AG04450 (cell line): ENCODE results near the gene ROCK2. TPM values are rescaled to one million over a fixed set of nuclear protein-coding genes. Genes with fewer than 3 reads are reported as not detected.

Experiments
- CTCF ChIA-PET: fragments of 300-600, 350-600 bp; formaldehyde crosslinking; extraction: SDS; loops from one replicate; lab custom pipeline; 2022; ENCODE audit warnings: antibody characterized with exemption, inconsistent platforms; lab: Charles Lee
- POLR2A ChIA-PET: fragments of 350-600 bp; formaldehyde crosslinking; extraction: SDS; loops from one replicate; lab custom pipeline; 2021; ENCODE audit warnings: antibody characterized with exemption, inconsistent platforms; lab: Yijun Ruan, JAX
- DNase-seq: peaks from one replicate; pipeline ENCODE4 v3.0.0-alpha.2; 2011; ENCODE audit warnings: low read depth, low spot score
- H3K27ac ChIP-seq: one replicate; pipeline ENCODE4 v1.5.1; 2012; ENCODE audit warnings: low read depth, low read length, control low read depth
- H3K27me3 ChIP-seq: one replicate; pipeline ENCODE4 v1.6.0; 2012; ENCODE audit warnings: low read length; ENCODE audit not compliant: control insufficient read depth, insufficient read depth
- H3K4me3 ChIP-seq: 2 replicates; pipeline ENCODE4 v1.5.1; 2011; ENCODE audit warnings: mild to moderate bottlenecking, low read depth, low read length, control low read depth
- H3K9me3 ChIP-seq: 2 replicates; pipeline ENCODE4 v1.5.1; 2012; ENCODE audit warnings: low read length; ENCODE audit not compliant: control insufficient read depth, insufficient read depth
- polyA plus RNA-seq: library from polyadenylated mRNA; depleted of rRNA; stranded (reverse); fragments of >200 nt; gene quantifications from 2 replicates; pipeline ENCODE4 v1.2.3, GENCODE V29; 2011
- TF ChIP-seq, protein P1 (sequence below): IDR thresholded peaks from 2 replicates; pipeline ENCODE4 v1.5.1; 2011; ENCODE audit warnings: low read depth, low read length, control low read depth, inconsistent platforms

ROCK2 gene
- polyA plus RNA-seq, 1 experiment = 28.2 TPM

DNA sequence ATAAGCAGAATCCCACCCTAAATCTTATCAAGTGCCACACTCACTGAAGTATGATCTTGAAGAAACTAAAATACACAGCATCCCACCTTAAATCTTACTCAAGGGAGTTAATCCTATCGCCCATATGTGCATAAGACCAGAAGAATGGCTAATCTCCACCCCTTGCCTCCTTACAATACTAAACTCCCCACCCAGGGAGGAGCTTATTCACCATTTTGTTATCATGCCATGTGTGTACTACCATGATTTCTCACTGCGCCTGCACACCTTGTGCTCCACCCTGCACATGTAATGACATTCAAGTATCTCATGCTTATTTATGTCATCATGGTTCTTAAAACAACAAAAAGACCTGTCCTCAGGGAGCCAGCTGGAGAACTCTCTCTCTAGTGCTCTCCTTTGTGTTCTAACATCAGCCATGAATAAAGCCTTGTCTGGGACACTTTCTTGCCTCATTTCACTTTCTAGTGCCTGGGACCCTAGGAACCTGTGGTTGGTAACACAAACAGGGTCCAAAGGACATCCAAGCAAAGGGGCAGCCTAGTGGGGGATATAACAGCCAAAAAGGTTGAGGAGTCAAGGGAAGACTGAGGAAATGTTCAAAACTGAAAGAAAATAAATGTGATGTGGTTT, 101.8 kb downstream of the ROCK2 start:
- H3K9me3 ChIP-seq = no peaks in the 10 kb centered on the region
- H3K4me3 ChIP-seq = no peak overlapping the region
- H3K27ac ChIP-seq = no peak overlapping the region
- TF ChIP-seq, protein P1, sequence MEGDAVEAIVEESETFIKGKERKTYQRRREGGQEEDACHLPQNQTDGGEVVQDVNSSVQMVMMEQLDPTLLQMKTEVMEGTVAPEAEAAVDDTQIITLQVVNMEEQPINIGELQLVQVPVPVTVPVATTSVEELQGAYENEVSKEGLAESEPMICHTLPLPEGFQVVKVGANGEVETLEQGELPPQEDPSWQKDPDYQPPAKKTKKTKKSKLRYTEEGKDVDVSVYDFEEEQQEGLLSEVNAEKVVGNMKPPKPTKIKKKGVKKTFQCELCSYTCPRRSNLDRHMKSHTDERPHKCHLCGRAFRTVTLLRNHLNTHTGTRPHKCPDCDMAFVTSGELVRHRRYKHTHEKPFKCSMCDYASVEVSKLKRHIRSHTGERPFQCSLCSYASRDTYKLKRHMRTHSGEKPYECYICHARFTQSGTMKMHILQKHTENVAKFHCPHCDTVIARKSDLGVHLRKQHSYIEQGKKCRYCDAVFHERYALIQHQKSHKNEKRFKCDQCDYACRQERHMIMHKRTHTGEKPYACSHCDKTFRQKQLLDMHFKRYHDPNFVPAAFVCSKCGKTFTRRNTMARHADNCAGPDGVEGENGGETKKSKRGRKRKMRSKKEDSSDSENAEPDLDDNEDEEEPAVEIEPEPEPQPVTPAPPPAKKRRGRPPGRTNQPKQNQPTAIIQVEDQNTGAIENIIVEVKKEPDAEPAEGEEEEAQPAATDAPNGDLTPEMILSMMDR = no peak
- no peak for DNase-seq
- CTCF ChIA-PET = no interaction called here
- POLR2A ChIA-PET = no interaction called here
- H3K27me3 ChIP-seq = no peaks in the 10 kb centered on the region

GRCh38 chr2:11241412-11242203, 102.8 kb downstream of the ROCK2 start:
- CTCF ChIA-PET = interaction anchor here (0.5 kb wide), 1 partner anchor 34 kb away, joined by 7 read pairs; no protein-coding TSS in a partner anchor

DNA sequence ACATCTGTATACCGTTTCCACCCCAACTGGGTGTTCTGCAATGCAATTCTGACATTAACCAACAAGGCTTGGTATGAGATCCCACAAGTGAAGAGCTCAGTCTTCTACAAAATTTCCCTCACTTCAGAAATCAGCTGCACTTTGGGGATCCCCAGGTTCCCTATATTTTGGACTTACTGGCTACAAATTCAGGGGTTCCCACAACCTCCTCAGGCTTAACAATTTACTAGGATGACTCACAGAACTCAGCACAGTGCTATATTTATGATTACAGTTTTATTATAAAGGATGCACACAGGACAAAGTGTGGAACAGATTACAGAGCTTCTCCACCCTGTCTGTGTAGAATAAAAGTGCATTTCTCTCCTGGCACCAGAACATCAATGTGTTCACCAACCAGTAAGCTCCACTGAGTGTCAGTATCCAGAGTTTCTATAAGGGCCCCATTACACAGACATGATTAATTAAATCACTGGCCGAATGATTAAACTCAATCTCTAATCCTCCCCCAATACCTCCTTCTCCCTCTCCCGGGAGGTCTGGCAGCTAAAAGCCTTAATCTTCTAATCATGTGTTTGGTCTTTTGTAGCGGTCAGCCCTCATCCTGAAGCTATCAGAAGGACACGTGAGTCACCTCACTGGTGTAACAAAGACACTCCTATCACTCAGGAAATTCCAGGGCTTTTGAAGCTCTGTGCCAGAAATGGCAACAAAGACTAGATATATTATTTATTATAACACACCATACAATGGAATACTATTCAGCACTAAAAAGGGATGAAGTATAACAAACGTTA, 104.6 kb downstream of the ROCK2 start:
- DNase-seq = no peak
- Histone ChIP-seq H3K27ac (no peak overlapping the region), H3K4me3 (no peak overlapping the region), H3K9me3 (no peaks in the 10 kb centered on the region), H3K27me3 (no peaks in the 10 kb centered on the region)
- CTCF ChIA-PET = interaction anchor here (1.4 kb wide), 1 partner anchor 108 kb away, joined by 5 read pairs; no protein-coding TSS in a partner anchor
- TF ChIP-seq, protein P1 = no peak
- POLR2A ChIA-PET = no interaction called here

More at GRCh38 chr2:11241412-11242203, 102.8 kb downstream of the ROCK2 start:
- H3K27me3 ChIP-seq = no peaks in the 10 kb centered on the region
- POLR2A ChIA-PET = interaction anchor here (0.6 kb wide), 1 partner anchor 18 kb away, joined by 5 read pairs; no protein-coding TSS in a partner anchor
- TF ChIP-seq, protein P1 = no peak
- no peak overlapping the region for H3K27ac ChIP-seq
- no peak for DNase-seq
- no peaks in the 10 kb centered on the region for H3K9me3 ChIP-seq
- no peak overlapping the region for H3K4me3 ChIP-seq

DNA sequence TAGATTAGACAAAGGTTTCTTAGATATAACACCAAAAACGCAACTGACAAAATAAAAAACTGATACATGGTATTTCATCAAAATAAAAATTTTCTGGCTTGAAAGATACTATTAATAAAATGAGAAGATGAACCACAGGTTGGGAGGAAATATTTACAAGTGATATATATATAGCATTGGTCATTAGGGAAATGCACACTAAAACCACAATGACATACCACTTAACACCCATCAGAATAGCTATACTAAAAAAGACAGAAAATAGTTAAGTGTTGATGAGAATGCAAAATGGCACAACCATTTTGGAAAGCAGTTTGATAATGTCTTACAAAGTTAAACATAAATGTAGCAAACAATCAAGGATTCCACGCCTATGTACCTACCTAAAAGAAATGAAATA, 105.3 kb downstream of the ROCK2 start:
- Histone ChIP-seq H3K4me3 (no peak overlapping the region), H3K27me3 (no peaks in the 10 kb centered on the region), H3K27ac (no peak overlapping the region), H3K9me3 (no peaks in the 10 kb centered on the region)
- TF ChIP-seq, protein P1 = no peak
- POLR2A ChIA-PET = no interaction called here
- CTCF ChIA-PET = no interaction called here
- DNase-seq = no peak
